Common myeloid progenitor, CD34-positive (primary cell): ENCODE results near the gene SUN3.
A peak's percentile ranks its signal among the peaks of the same experiment; 100 is the strongest.
"Not testable (repeated sequence)": the region's sequence is repeated elsewhere in the genome, so short reads cannot be mapped to it uniquely, and the experiment has no call there.

Experiments
- CTCF ChIA-PET: fragments of 350-600 bp; sonication (Branson Sonifier 250); formaldehyde crosslinking; loops from one replicate; lab custom pipeline; 2021; ENCODE audit warnings: antibody characterized with exemption; lab: Charles Lee
- POLR2A ChIA-PET: fragments of 350-600 bp; sonication (Branson Sonifier 250); formaldehyde crosslinking; loops from one replicate; lab custom pipeline; 2021; ENCODE audit warnings: antibody characterized with exemption; lab: Charles Lee
- DNase-seq, 3 donors: peaks; one replicate each; pipeline versions ENCODE4 v3.0.0 to v3.0.0-alpha.2; 2013
- H3K27ac ChIP-seq, 2 experiments: 1 replicate in 1 of 2; 2 replicates in 1 of 2; pipeline ENCODE4 v1.7.0; 2013; ENCODE audit warnings: inconsistent platforms in 2 of 2, low read length in 2 of 2, mild to moderate bottlenecking in 2 of 2, low read depth in 1 of 2, moderate library complexity in 1 of 2; ENCODE audit not compliant: severe bottlenecking in 2 of 2, insufficient read depth in 1 of 2, poor library complexity in 1 of 2
- H3K27me3 ChIP-seq, 5 experiments: replicated peaks in 2 of 5; 1 replicate in 3 of 5; 2 replicates in 2 of 5; pipeline versions ENCODE4 v1.6.1 to v1.7.0; 2013; ENCODE audit warnings: low read length in 4 of 5, mild to moderate bottlenecking in 2 of 5, moderate library complexity in 2 of 5, inconsistent platforms in 1 of 5; ENCODE audit not compliant: insufficient read depth in 5 of 5, control insufficient read depth in 4 of 5
- H3K36me3 ChIP-seq, 4 experiments: 1 replicate in 2 of 4; 2 replicates in 2 of 4; pipeline versions ENCODE4 v1.6.1 to v1.7.0; 2013; ENCODE audit warnings: low read length in 3 of 4, control low read depth in 1 of 4, mild to moderate bottlenecking in 1 of 4; ENCODE audit not compliant: control insufficient read depth in 4 of 4, insufficient read depth in 4 of 4
- H3K4me1 ChIP-seq, 4 experiments: 1 replicate in 3 of 4; 2 replicates in 1 of 4; pipeline versions ENCODE4 v1.6.1 to v1.7.1; 2013; ENCODE audit warnings: low read length in 3 of 4, mild to moderate bottlenecking in 3 of 4, control low read depth in 1 of 4, inconsistent platforms in 1 of 4, moderate library complexity in 1 of 4; ENCODE audit not compliant: control insufficient read depth in 4 of 4, insufficient read depth in 4 of 4; ENCODE audit errors: control extremely low read depth in 1 of 4
- H3K4me3 ChIP-seq, 7 experiments: 1 replicate in 4 of 7; 2 replicates in 3 of 7; pipeline versions ENCODE4 v1.5.1 to v1.7.0; 2013; ENCODE audit warnings: mild to moderate bottlenecking in 7 of 7, low read length in 6 of 7, moderate library complexity in 6 of 7, inconsistent platforms in 2 of 7, low read depth in 2 of 7, control low read depth in 1 of 7; ENCODE audit not compliant: insufficient read depth in 4 of 7, control insufficient read depth in 1 of 7; ENCODE audit errors: extremely low read depth in 1 of 7
- H3K9me3 ChIP-seq, 5 experiments: 1 replicate in 4 of 5; 2 replicates in 1 of 5; pipeline versions ENCODE4 v1.6.1 to v1.7.1; 2013; ENCODE audit warnings: low read length in 4 of 5, mild to moderate bottlenecking in 2 of 5, inconsistent platforms in 1 of 5, low read depth in 1 of 5, moderate library complexity in 1 of 5; ENCODE audit not compliant: control insufficient read depth in 4 of 5, insufficient read depth in 2 of 5; ENCODE audit errors: control extremely low read depth in 1 of 5
- WGBS: methylation state at CpG from one replicate; pipeline ENCODE4 v1.1.5; 2013; ENCODE audit not compliant: insufficient coverage; 5-methylcytosine and 5-hydroxymethylcytosine counted together

Gene SUN3

DNA sequence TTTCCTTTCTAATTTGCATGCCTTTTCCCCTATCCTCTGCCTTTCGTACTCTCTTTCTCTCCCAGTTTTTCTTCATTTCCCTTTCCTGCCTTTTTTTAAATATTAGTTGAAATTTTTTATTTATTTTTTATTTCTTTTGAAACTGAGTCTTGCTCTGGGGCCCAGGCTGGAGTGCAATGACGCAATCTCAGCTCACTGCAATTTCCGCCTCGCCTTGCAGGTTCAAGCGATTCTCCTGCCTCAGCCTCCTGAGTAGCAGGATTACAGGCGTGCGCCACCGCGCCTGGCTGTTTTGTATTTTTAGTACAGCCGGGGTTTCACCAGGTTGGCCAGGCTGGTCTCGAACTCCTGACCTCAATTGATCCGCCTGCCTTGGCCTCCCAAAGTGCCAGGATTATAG lies 29.5 kb downstream of the SUN3 start:
- Histone ChIP-seq H3K27me3 (no peaks in the 10 kb centered on the region), H3K4me1 (peaks cover 1 to 3% (median 3%) of the 10 kb centered on the region in 4 experiments), H3K27ac (no peak overlapping the region), H3K4me3 (no peak overlapping the region), H3K9me3 (no peaks in the 10 kb centered on the region), H3K36me3 (no peaks in the 10 kb centered on the region)
- 99% methylated on average over 11 of the region's 12 CpGs for WGBS
- DNase-seq, result no peak
- CTCF ChIA-PET, result interaction anchor here (1.3 to 2.4 kb wide), 4 partner anchors 8 to 107 kb away, joined by 3 to 12 read pairs (median 4); no protein-coding TSS in a partner anchor
- POLR2A ChIA-PET, result no interaction called here

DNA sequence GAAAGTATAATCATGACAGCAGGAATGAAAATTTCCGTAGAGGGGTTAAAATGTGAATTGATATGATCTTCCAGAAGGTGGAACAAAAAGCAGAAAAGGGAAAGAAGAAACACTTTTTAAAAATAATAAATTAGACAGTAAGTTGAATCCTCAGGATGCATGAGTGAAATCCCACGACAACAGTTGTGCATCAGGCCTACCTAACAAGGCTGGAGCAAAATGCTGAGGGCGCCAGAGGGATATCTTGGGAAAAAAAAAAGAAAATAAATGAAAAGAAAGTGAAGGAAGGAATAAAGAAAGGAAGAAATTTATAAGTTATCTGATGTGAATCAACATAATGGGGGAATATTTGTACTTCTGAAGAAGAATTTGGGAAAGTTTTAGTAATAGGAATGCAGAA lies 36.5 kb downstream of the SUN3 start:
- H3K4me3 ChIP-seq, result peak overlapping the region in 5 of 7 experiments; percentile 68 to 81 (median 76)
- no peaks in the 10 kb centered on the region for H3K9me3 ChIP-seq
- peaks cover 8 to 20% (median 13%) of the 10 kb centered on the region in 4 experiments for H3K4me1 ChIP-seq
- 100% methylated on average over 1 of the region's 3 CpGs for WGBS
- DNase-seq, result no peak
- POLR2A ChIA-PET, result no interaction called here
- H3K27me3 ChIP-seq, result no peaks in the 10 kb centered on the region
- peak overlapping the region in 1 of 2 experiments; percentile 73 for H3K27ac ChIP-seq
- H3K36me3 ChIP-seq, result no peaks in the 10 kb centered on the region
- CTCF ChIA-PET, result interaction anchor here (0.8 to 3.5 kb wide), 15 partner anchors 7 to 122 kb away, joined by 3 to 91 read pairs (median 6); partner anchors contain the start of gene UPP1

DNA sequence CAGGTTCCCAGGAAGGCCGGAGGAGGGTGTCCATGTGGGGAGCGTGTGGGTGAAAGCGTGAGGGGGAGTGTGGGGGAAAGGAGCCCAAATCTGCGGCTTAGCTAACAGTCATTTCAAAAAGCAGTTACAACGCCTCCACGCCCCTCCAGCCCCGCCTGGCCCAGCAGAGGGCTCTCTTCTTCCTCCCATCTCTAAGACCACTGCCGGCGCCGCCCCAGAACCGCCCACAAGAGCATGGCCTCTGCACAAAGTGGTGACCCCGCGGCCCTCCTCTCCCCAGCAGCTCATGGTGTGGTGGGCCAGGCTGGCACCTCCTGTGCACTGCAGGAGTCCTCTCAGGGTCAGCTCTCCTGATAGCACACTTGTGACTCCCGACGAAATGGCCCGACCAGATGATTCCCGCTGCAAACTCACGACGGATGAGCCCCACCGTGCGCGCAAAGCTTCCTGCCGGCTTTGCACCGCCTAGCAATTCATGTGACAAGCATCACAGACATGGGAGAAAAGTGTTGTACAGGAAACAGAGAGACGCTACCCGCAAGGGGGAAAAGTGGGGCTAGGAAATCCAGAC lies 37.1 kb downstream of the SUN3 start:
- H3K4me1 ChIP-seq, result peaks cover 8 to 20% (median 13%) of the 10 kb centered on the region in 4 experiments
- no peaks in the 10 kb centered on the region for H3K36me3 ChIP-seq
- POLR2A ChIA-PET, result interaction anchor here (1.5 kb wide), 1 partner anchor 118 kb away, joined by 4 read pairs; no protein-coding TSS in a partner anchor
- H3K27ac ChIP-seq, result peak overlapping the region in 1 of 2 experiments; percentile 73
- CTCF ChIA-PET, result interaction anchor here (0.6 to 3.5 kb wide), 20 partner anchors 8 to 252 kb away, joined by 3 to 91 read pairs (median 5); partner anchors contain the start of gene UPP1
- whole genome bisulfite sequencing, result 0% methylated on average over 19 of the region's 26 CpGs
- no peaks in the 10 kb centered on the region for H3K9me3 ChIP-seq
- no peaks in the 10 kb centered on the region for H3K27me3 ChIP-seq
- peak overlapping the region; percentile 61 to 81 (median 71) for H3K4me3 ChIP-seq
- DNase-seq, result peak; percentile 87 to 92 (median 90)

DNA sequence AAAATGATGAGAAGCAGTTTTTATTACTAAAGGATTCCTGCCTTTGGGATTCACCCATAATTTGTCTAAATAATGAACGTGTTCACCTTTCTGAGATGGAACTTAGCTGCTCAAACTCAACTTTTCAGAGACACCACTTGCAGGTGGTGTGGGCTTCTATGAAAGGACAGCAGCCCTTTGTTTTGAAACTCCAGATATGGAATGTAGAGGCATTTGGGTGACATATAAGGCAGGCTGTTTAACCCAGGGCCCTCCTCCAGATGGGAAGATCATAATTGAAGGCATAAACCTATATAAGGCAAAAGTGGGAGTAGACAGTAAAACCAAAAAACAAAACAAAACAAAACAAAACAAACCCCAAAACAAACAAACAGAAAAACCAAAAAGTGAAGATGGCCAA lies 37.6 kb downstream of the SUN3 start:
- Histone ChIP-seq H3K4me1 (peaks cover 8 to 20% (median 13%) of the 10 kb centered on the region in 4 experiments), H3K36me3 (no peaks in the 10 kb centered on the region), H3K27me3 (no peaks in the 10 kb centered on the region), H3K9me3 (no peaks in the 10 kb centered on the region), H3K27ac (peak overlapping the region in 1 of 2 experiments; percentile 73), H3K4me3 (peak overlapping the region in 6 of 7 experiments; percentile 68 to 81 (median 74))
- ChIA-PET CTCF (interaction anchor here (0.6 to 3.5 kb wide), 17 partner anchors 8 to 253 kb away, joined by 3 to 91 read pairs (median 6); partner anchors contain the start of gene UPP1), POLR2A (interaction anchor here (1.5 kb wide), 1 partner anchor 119 kb away, joined by 4 read pairs; no protein-coding TSS in a partner anchor)
- WGBS, result 100% methylated on average over 1 of the region's 1 CpG
- DNase-seq, result no peak

DNA sequence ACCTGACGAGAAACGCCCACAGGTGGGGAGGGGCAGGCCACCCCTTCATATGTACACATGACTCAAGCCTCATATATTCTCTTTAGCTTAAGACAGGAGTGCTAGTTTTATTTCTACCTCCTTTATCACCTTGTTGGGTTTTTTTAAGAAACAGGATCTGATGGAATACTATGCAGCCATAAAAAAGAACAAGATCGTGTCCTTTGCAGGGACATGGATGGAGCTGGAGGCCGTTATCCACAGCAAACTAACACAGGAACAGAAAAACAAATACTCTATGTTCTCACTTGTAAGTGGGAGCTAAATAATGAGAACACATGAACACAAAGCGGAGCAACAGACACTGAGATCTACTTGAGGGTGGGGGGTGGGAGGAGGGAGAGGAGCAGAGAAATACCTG lies 38.3 kb downstream of the SUN3 start:
- no peak overlapping the region for H3K27ac ChIP-seq
- CTCF ChIA-PET, result interaction anchor here (0.6 to 3.5 kb wide), 8 partner anchors 9 to 140 kb away, joined by 3 to 91 read pairs (median 12); no protein-coding TSS in a partner anchor
- WGBS, result no CpG with 5 or more reads among the region's 5 CpGs

DNA sequence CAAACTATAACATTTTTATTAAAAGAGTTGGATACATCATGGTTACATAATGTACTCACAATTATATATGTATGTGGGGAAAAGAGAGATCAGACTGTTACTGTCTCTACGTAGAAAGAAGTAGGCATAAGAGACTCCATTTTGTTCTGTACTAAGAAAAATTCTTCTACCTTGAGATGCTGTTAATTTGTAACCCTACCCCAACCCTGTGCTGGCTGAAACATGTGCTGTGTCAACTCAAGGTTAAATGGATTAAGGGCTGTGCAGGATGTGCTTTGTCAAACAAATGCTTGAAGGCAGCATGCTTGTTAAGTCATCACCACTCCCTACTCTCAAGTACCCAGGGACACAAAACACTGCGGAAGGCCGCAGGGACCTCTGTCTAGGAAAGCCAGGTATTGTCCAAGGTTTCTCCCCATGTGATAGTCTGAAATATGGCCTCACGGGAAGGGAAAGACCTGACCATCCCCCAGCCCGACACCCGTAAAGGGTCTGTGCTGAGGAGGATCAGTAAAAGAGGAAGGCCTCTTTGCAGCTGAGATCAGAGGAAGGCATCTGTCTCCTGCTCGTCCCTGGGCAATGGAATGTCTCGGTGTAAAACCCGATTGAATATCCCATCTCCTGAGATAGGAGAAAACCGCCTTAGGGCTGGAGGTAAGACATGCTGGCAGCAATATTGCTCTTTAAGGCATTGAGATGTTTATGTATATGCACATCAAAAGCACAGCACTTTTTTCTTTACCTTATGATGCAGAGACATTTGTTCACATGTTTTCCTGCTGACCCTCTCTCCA lies 39.1 kb downstream of the SUN3 start:
- H3K27me3 ChIP-seq, H3K9me3 ChIP-seq, POLR2A ChIA-PET, DNase-seq, H3K36me3 ChIP-seq, H3K27ac ChIP-seq, H3K4me3 ChIP-seq: not testable (repeated sequence)
- 20% methylated on average over 3 of the region's 10 CpGs for WGBS
- CTCF ChIA-PET, result interaction anchor here (0.6 to 3.5 kb wide), 9 partner anchors 10 to 561 kb away, joined by 3 to 91 read pairs (median 4); no protein-coding TSS in a partner anchor
- peaks cover 8 to 20% (median 13%) of the 10 kb centered on the region in 4 experiments for H3K4me1 ChIP-seq

More for the DNA sequence above, 38.3 kb downstream of the SUN3 start:
- Histone ChIP-seq H3K36me3 (no peaks in the 10 kb centered on the region), H3K9me3 (no peaks in the 10 kb centered on the region), H3K4me3 (no peak overlapping the region), H3K27me3 (no peaks in the 10 kb centered on the region), H3K4me1 (peaks cover 8 to 20% (median 13%) of the 10 kb centered on the region in 4 experiments)
- no peak for DNase-seq
- POLR2A ChIA-PET, result interaction anchor here (1.5 kb wide), 1 partner anchor 120 kb away, joined by 4 read pairs; no protein-coding TSS in a partner anchor
